Astrocyte (in vitro differentiated cells and primary cell): ENCODE data around the gene GPATCH1. TPM values are rescaled to one million over a fixed set of nuclear protein-coding genes. Genes with fewer than 3 reads are reported as not detected.

Source experiments
- DNase-seq: peaks from one replicate; pipeline ENCODE4 v3.0.0-alpha.2; 2010; ENCODE audit warnings: low read depth
- FAIRE-seq: peaks from 2 replicates; lab custom pipeline; 2011; peaks lifted over from hg19 to GRCh38; lab: Jason Lieb, UNC
- H2AFZ ChIP-seq: 2 replicates; pipeline ENCODE4 v1.6.0; 2012; ENCODE audit warnings: low read depth, low read length, inconsistent platforms
- H3K27ac ChIP-seq: 2 replicates; pipeline ENCODE4 v1.5.1; 2011; ENCODE audit warnings: low read depth, low read length, inconsistent platforms
- H3K27me3 ChIP-seq: 2 replicates; pipeline ENCODE4 v1.6.0; 2011; ENCODE audit warnings: low read length, inconsistent platforms; ENCODE audit not compliant: insufficient read depth
- H3K36me3 ChIP-seq: 2 replicates; pipeline ENCODE4 v1.5.1; 2011; ENCODE audit warnings: low read length, inconsistent platforms; ENCODE audit not compliant: insufficient read depth
- H3K4me1 ChIP-seq: 2 replicates; pipeline ENCODE4 v1.5.1; 2011; ENCODE audit warnings: low read length, inconsistent platforms; ENCODE audit not compliant: insufficient read depth
- H3K4me2 ChIP-seq: 2 replicates; pipeline ENCODE4 v1.6.0; 2012; ENCODE audit warnings: low read length, inconsistent platforms
- H3K4me3 ChIP-seq: 2 replicates; pipeline ENCODE4 v1.5.1; 2011; ENCODE audit warnings: low read depth, mild to moderate bottlenecking, low read length, inconsistent platforms; ENCODE audit not compliant: insufficient read depth
- H3K79me2 ChIP-seq: 2 replicates; pipeline ENCODE4 v1.6.0; 2012; ENCODE audit warnings: mild to moderate bottlenecking, low read length, inconsistent platforms; ENCODE audit not compliant: insufficient read depth
- H3K9ac ChIP-seq: 2 replicates; pipeline ENCODE4 v1.6.0; 2012; ENCODE audit warnings: mild to moderate bottlenecking, low read length, inconsistent platforms
- H3K9me3 ChIP-seq: 2 replicates; pipeline ENCODE4 v1.5.1; 2012; ENCODE audit warnings: low read depth, mild to moderate bottlenecking, low read length, inconsistent platforms; ENCODE audit not compliant: insufficient read depth
- H4K20me1 ChIP-seq: 2 replicates; pipeline ENCODE4 v1.6.0; 2012; ENCODE audit warnings: low read length, inconsistent platforms; ENCODE audit not compliant: insufficient read depth
- H3K27ac Mint-ChIP-seq: one replicate; pipeline ENCODE4 v1.8.0; 2021; ENCODE audit warnings: mild to moderate bottlenecking, mixed read lengths; ENCODE audit not compliant: unreplicated experiment
- H3K27me3 Mint-ChIP-seq: one replicate; pipeline ENCODE4 v1.8.0; 2021; ENCODE audit warnings: low read depth, mixed read lengths; ENCODE audit not compliant: unreplicated experiment
- H3K36me3 Mint-ChIP-seq: one replicate; pipeline ENCODE4 v1.8.0; 2021; ENCODE audit warnings: low read depth, mixed read lengths; ENCODE audit not compliant: unreplicated experiment
- H3K4me1 Mint-ChIP-seq: one replicate; pipeline ENCODE4 v1.8.0; 2021; ENCODE audit warnings: low read depth, mixed read lengths; ENCODE audit not compliant: unreplicated experiment
- H3K4me3 Mint-ChIP-seq: one replicate; pipeline ENCODE4 v1.8.0; 2021; ENCODE audit warnings: mild to moderate bottlenecking, moderate library complexity, mixed read lengths; ENCODE audit not compliant: unreplicated experiment
- H3K9me3 Mint-ChIP-seq: one replicate; pipeline ENCODE4 v1.8.0; 2021; ENCODE audit warnings: mild to moderate bottlenecking, mixed read lengths; ENCODE audit not compliant: unreplicated experiment
- EZH2 ChIP-seq: IDR thresholded peaks from 2 replicates; pipeline ENCODE4 v1.6.1; 2012; ENCODE audit warnings: mild to moderate bottlenecking, low read length, inconsistent platforms; ENCODE audit not compliant: insufficient read depth
- total RNA-seq: library from RNA; stranded (reverse); gene quantifications from 2 replicates; pipeline ENCODE4 v1.2.1, GENCODE V29; 2021
- TF ChIP-seq, protein P1 (sequence below): IDR thresholded peaks from 2 replicates; pipeline ENCODE4 v1.5.1; 2011; ENCODE audit warnings: low read depth, mild to moderate bottlenecking, inconsistent platforms, low read length, moderate library complexity; ENCODE audit not compliant: insufficient read depth

GPATCH1 gene
- total RNA-seq, 1 donor from 2014 or later: 6.1 TPM

DNA sequence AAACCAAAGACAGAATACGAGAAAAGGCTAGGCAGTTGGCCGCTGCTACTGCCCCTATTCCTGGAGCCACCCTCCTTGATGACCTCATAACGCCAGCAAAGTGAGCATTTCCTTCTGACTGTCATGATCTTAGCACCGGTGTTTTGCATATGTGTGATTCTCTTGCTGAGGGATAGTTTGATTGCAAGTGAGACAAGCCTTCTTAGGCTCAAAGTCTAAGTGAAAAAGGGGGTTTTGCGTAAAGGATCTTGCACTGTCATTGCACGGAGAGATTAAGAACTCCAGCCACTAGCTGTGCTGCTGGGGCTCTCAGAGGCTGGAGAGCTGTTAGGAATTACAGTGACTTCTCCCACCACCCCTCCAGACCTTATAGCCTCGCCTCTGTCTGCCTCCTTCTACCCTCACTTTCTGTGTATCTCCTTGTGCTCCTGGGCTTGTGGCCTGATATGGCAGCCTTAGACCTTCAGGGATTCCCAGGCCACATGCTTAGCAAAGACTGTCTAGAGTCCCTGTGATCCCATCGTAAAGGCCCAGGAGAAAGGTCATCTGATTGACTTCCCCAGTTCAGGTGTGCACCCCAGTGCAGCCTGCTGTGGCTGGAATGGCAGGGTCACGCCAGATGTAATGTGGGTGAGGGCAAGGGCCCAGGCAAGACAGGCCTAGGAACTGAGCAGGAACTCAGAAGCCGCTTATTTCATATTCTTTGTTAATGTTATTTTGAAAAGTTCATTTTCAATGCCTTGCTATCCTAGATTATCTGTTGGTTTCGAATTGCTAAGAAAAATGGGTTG is 12.6 kb downstream of the GPATCH1 start:
- no peaks in the 10 kb centered on the region for H3K9me3 ChIP-seq
- no peak overlapping the region for H3K4me2 ChIP-seq
- no peak overlapping the region for H2AFZ ChIP-seq
- Mint-ChIP-seq H3K9me3 (no peaks in the 10 kb centered on the region), H3K27me3 (no peaks in the 10 kb centered on the region), H3K4me3 (no peak overlapping the region), H3K4me1 (no peaks in the 10 kb centered on the region), H3K36me3 (peaks cover 20% of the 10 kb centered on the region), H3K27ac (no peak overlapping the region)
- no peak for DNase-seq
- peaks cover 26% of the 10 kb centered on the region for H3K36me3 ChIP-seq
- TF ChIP-seq, protein P1, sequence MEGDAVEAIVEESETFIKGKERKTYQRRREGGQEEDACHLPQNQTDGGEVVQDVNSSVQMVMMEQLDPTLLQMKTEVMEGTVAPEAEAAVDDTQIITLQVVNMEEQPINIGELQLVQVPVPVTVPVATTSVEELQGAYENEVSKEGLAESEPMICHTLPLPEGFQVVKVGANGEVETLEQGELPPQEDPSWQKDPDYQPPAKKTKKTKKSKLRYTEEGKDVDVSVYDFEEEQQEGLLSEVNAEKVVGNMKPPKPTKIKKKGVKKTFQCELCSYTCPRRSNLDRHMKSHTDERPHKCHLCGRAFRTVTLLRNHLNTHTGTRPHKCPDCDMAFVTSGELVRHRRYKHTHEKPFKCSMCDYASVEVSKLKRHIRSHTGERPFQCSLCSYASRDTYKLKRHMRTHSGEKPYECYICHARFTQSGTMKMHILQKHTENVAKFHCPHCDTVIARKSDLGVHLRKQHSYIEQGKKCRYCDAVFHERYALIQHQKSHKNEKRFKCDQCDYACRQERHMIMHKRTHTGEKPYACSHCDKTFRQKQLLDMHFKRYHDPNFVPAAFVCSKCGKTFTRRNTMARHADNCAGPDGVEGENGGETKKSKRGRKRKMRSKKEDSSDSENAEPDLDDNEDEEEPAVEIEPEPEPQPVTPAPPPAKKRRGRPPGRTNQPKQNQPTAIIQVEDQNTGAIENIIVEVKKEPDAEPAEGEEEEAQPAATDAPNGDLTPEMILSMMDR: no peak
- TF ChIP-seq EZH2: no peak
- no peak overlapping the region for H3K27ac ChIP-seq
- H3K79me2 ChIP-seq: no peaks in the 10 kb centered on the region
- no peaks in the 10 kb centered on the region for H4K20me1 ChIP-seq
- no peak overlapping the region for H3K4me3 ChIP-seq
- H3K4me1 ChIP-seq: no peaks in the 10 kb centered on the region
- no peak for FAIRE-seq
- H3K9ac ChIP-seq: no peak overlapping the region
- no peaks in the 10 kb centered on the region for H3K27me3 ChIP-seq

DNA sequence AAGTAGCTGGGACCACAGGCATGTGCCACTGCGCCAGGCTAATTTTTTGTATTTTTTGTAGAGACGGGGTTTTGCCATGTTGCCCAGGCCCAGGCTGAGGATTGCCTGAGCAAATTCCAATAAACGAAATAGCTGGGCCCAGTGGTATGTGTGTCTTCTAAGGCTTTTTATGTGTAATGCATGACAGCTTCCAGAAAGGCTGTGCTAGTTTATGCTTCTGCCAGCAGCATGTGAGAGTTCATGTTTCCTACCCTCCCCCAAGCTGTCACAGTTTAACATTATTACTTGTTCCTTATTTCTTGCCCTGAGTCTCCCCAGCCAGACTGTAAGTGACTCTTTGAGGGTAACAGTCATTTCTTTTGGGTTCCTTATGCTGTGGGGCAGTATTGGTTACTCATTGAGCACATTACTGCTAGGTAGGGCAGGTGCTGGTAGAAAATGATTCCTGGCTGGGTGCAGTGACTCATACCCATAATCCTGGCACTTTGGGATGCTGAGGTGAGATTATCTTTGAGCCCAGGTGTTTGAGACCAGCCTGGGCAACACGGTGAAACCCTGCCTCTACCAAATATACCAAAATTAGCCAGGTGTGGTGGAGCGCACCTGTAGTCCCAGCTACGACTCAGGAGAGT is 13.6 kb downstream of the GPATCH1 start:
- no peak overlapping the region for H3K4me3 Mint-ChIP-seq
- H3K27me3 ChIP-seq: no peaks in the 10 kb centered on the region
- H4K20me1 ChIP-seq: no peaks in the 10 kb centered on the region
- no peaks in the 10 kb centered on the region for H3K9me3 ChIP-seq
- H3K27me3 Mint-ChIP-seq: no peaks in the 10 kb centered on the region
- H3K4me1 ChIP-seq: no peaks in the 10 kb centered on the region
- H3K36me3 ChIP-seq: peaks cover 26% of the 10 kb centered on the region
- H3K9me3 Mint-ChIP-seq: no peaks in the 10 kb centered on the region
- FAIRE-seq (no peak), DNase-seq (no peak)
- peaks cover 20% of the 10 kb centered on the region for H3K36me3 Mint-ChIP-seq
- no peak overlapping the region for H3K27ac Mint-ChIP-seq
- H3K9ac ChIP-seq: no peak overlapping the region
- H3K79me2 ChIP-seq: no peaks in the 10 kb centered on the region
- H3K4me3 ChIP-seq: no peak overlapping the region
- H3K4me2 ChIP-seq: no peak overlapping the region
- H2AFZ ChIP-seq: no peak overlapping the region
- TF ChIP-seq, protein P1: no peak
- no peak for TF ChIP-seq EZH2
- H3K27ac ChIP-seq: no peak overlapping the region
- no peaks in the 10 kb centered on the region for H3K4me1 Mint-ChIP-seq

DNA sequence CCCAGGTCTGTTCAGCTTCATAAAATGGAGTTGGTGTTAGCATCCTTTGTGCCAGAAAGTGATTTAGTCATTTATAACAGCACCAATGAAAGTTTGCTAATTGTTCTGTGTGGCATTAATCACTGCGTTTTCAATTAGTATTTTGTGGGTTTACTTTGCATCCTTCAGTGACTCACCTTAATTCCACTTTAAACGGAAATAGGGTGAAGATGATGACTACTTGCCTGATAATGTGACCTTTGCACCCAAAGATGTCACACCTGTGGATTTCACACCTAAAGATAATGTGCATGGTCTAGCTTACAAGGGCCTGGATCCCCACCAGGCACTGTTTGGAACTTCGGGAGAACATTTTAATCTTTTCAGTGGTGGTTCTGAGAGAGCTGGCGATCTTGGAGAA is 15.0 kb downstream of the GPATCH1 start:
- DNase-seq (no peak), FAIRE-seq (no peak)
- H3K4me3 ChIP-seq: no peak overlapping the region
- H3K9me3 Mint-ChIP-seq: no peaks in the 10 kb centered on the region
- no peak overlapping the region for H3K9ac ChIP-seq
- H3K36me3 Mint-ChIP-seq: peaks cover 16% of the 10 kb centered on the region
- no peak overlapping the region for H3K4me2 ChIP-seq
- H3K27me3 Mint-ChIP-seq: no peaks in the 10 kb centered on the region
- H3K79me2 ChIP-seq: no peaks in the 10 kb centered on the region
- no peak overlapping the region for H3K27ac ChIP-seq
- H4K20me1 ChIP-seq: no peaks in the 10 kb centered on the region
- no peaks in the 10 kb centered on the region for H3K9me3 ChIP-seq
- no peak for TF ChIP-seq EZH2
- TF ChIP-seq, protein P1: no peak
- H2AFZ ChIP-seq: no peak overlapping the region
- H3K4me1 Mint-ChIP-seq: no peaks in the 10 kb centered on the region
- no peak overlapping the region for H3K27ac Mint-ChIP-seq
- no peaks in the 10 kb centered on the region for H3K4me1 ChIP-seq
- H3K36me3 ChIP-seq: peaks cover 23% of the 10 kb centered on the region
- H3K27me3 ChIP-seq: no peaks in the 10 kb centered on the region
- H3K4me3 Mint-ChIP-seq: no peak overlapping the region
